PC-9 (cell line): ENCODE data around the gene TMEM163. TPM values are rescaled to one million over a fixed set of nuclear protein-coding genes. Genes with fewer than 3 reads are reported as not detected.

Experiments
- BruUV-seq: library from RNA; stranded (reverse); fragments of 400-500 nt; replicated peaks from 2 replicates; lab custom pipeline; 2021; lab: Mats Ljungman, UMichigan
- CTCF ChIA-PET: fragments of 300-600 bp; sonication (Branson Sonifier 250); formaldehyde crosslinking; loops from one replicate; lab custom pipeline; 2022; ENCODE audit warnings: antibody characterized with exemption; lab: Charles Lee
- POLR2A ChIA-PET: fragments of 300-600 bp; sonication (Branson Sonifier 250); formaldehyde crosslinking; loops from one replicate; lab custom pipeline; 2022; ENCODE audit warnings: antibody characterized with exemption; ENCODE audit not compliant: unreplicated experiment; lab: Charles Lee
- DNase-seq, 2 experiments: peaks; one replicate each; pipeline versions ENCODE4 v3.0.0 to v3.0.0-alpha.2; 2015 to 2022; ENCODE audit warnings: mixed read lengths in 1 of 2
- H2AFZ ChIP-seq: fragments of 200-600 bp; sonication (generic); 2 replicates; pipeline ENCODE4 v1.8.1; 2017; ENCODE audit warnings: antibody characterized with exemption
- H3F3A ChIP-seq: fragments of 200-600 bp; sonication (generic); 2 replicates; pipeline ENCODE4 v1.8.1; 2017; ENCODE audit warnings: antibody characterized with exemption, mild to moderate bottlenecking, low read depth; ENCODE audit not compliant: insufficient read depth
- H3K27ac ChIP-seq: fragments of 200-600 bp; sonication (generic); 2 replicates; pipeline ENCODE4 v1.6.1; 2016; ENCODE audit warnings: mixed run types
- H3K27me3 ChIP-seq: fragments of 200-600 bp; sonication (generic); 2 replicates; pipeline ENCODE4 v1.6.1; 2016; ENCODE audit warnings: low read depth, mixed run types; ENCODE audit not compliant: insufficient read depth
- H3K36me3 ChIP-seq: fragments of 200-600 bp; sonication (generic); 2 replicates; pipeline ENCODE4 v1.6.1; 2016; ENCODE audit warnings: low read depth, mixed run types
- H3K4me1 ChIP-seq: fragments of 200-600 bp; sonication (generic); replicated peaks from 2 replicates; pipeline ENCODE4 v1.6.1; 2016; ENCODE audit warnings: mixed run types; ENCODE audit not compliant: insufficient read depth
- H3K4me2 ChIP-seq: fragments of 200-600 bp; sonication (generic); 2 replicates; pipeline ENCODE4 v1.6.1; 2017; ENCODE audit warnings: mixed run types
- H3K4me3 ChIP-seq: fragments of 200-600 bp; sonication (generic); 2 replicates; pipeline ENCODE4 v1.6.1; 2016; ENCODE audit warnings: mixed run types
- H3K79me2 ChIP-seq: fragments of 200-600 bp; sonication (generic); 2 replicates; pipeline ENCODE4 v1.6.1; 2017; ENCODE audit warnings: low read depth, mixed run types
- H3K9me2 ChIP-seq: fragments of 200-600 bp; sonication (generic); 2 replicates; pipeline ENCODE4 v1.8.1; 2017; ENCODE audit warnings: mild to moderate bottlenecking; ENCODE audit not compliant: insufficient read depth
- H3K9me3 ChIP-seq: fragments of 200-600 bp; sonication (generic); 2 replicates; pipeline ENCODE4 v1.8.1; 2016; ENCODE audit warnings: low read depth; ENCODE audit not compliant: insufficient read depth
- H4K20me1 ChIP-seq: fragments of 200-600 bp; sonication (generic); 2 replicates; pipeline ENCODE4 v1.8.1; 2017; ENCODE audit not compliant: insufficient read depth
- CTCF ChIP-seq: fragments of 200-600 bp; sonication (generic); conservative IDR thresholded peaks from 2 replicates; pipeline ENCODE4 v1.6.1; 2017; ENCODE audit warnings: mixed run types, antibody characterized with exemption, mild to moderate bottlenecking, moderate library complexity
- EZH2 ChIP-seq: fragments of 200-600 bp; sonication (generic); IDR thresholded peaks from 2 replicates; pipeline ENCODE4 v1.8.0; 2017; ENCODE audit warnings: antibody characterized with exemption, low read depth
- intact Hi-C: fragments of 100-400 bp; cut with micrococcal nuclease; formaldehyde crosslinking; loops from one replicate; pipeline ENCODE4 v1.10.0; 2022; ENCODE audit not compliant: unreplicated experiment
- total RNA-seq: library from RNA; stranded (reverse); gene quantifications from 2 replicates; pipeline ENCODE4 v1.2.3, GENCODE V29; 2021

Gene TMEM163
- total RNA-seq, 1 experiment from 2014 or later = 1.4 TPM

DNA sequence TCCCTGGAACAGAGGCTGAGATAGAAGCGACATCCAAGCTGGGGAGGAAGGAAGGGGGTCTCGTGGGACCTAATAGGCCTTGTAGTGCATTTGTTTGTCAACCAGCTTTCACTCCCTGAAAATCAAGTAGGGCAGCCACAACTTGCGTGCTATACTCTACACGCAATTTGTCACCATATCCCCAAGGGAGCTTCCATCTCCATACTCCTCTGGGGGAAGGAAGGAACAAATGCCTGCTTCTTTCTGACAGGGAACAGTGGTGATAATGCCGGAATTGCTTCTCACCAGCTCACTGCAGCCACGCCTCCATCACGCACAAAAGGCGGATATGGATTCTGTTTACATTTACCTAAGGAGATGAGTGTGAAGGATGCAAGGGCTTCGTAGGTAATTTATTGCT, 213.4 kb downstream of the TMEM163 start:
- ChIA-PET CTCF (no interaction called here), POLR2A (no interaction called here)
- H3K9me3 ChIP-seq = no peaks in the 10 kb centered on the region
- no peaks in the 10 kb centered on the region for H3K79me2 ChIP-seq
- no TSS peak for BruUV-seq
- no peaks in the 10 kb centered on the region for H3K36me3 ChIP-seq
- DNase-seq = no peak
- no peak overlapping the region for H3K27ac ChIP-seq
- no peak overlapping the region for H3K4me3 ChIP-seq
- TF ChIP-seq EZH2 (no peak), CTCF (no peak)
- intact Hi-C loops = no loop called here
- H3K9me2 ChIP-seq = no peaks in the 10 kb centered on the region
- no peaks in the 10 kb centered on the region for H4K20me1 ChIP-seq
- H3K4me1 ChIP-seq = no peaks in the 10 kb centered on the region
- H3K4me2 ChIP-seq = no peak overlapping the region
- H2AFZ ChIP-seq = no peak overlapping the region
- H3F3A ChIP-seq = no peaks in the 10 kb centered on the region
- H3K27me3 ChIP-seq = no peaks in the 10 kb centered on the region

- Histone ChIP-seq H3K36me3 (no peaks in the 10 kb centered on the region), H3K79me2 (no peaks in the 10 kb centered on the region), H4K20me1 (no peaks in the 10 kb centered on the region), H3K4me3 (no peak overlapping the region), H3K27me3 (no peaks in the 10 kb centered on the region), H3K4me1 (no peaks in the 10 kb centered on the region), H3K4me2 (no peak overlapping the region), H3F3A (no peaks in the 10 kb centered on the region), H2AFZ (no peak overlapping the region), H3K27ac (no peak overlapping the region), H3K9me2 (no peaks in the 10 kb centered on the region), H3K9me3 (no peaks in the 10 kb centered on the region)
- no peak for DNase-seq
- POLR2A ChIA-PET = no interaction called here
- no TSS peak for BruUV-seq
- CTCF ChIA-PET = no interaction called here
- intact Hi-C loops = no loop called here
- TF ChIP-seq CTCF (no peak), EZH2 (no peak)
Measured at GRCh38 chr2:134504586-134505336, 214.0 kb downstream of the TMEM163 start.

DNA sequence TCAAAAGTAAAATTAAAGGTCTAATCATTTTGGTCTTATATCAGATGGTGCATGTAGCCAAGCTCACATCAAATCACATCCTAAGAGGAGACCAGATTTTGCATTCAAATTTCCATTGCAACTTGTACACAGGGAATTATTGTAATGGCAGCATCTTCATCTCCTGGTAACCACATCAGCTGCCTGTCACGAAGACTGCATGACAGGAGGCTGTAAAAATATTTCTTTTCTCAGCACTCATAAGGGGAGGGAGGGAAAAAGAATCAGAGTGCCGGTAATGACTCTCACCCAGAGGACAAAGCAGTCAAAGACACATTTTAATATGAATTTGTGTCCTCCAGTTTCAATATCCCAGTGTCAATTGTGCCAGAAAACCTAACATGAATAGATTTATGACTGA, 216.7 kb downstream of the TMEM163 start:
- TF ChIP-seq EZH2 = no peak
- no peak for TF ChIP-seq CTCF
- H3K27ac ChIP-seq = no peak overlapping the region
- no TSS peak for BruUV-seq
- no peaks in the 10 kb centered on the region for H3K27me3 ChIP-seq
- H3K4me3 ChIP-seq = no peak overlapping the region
- H3K9me2 ChIP-seq = no peaks in the 10 kb centered on the region
- H3K9me3 ChIP-seq = no peaks in the 10 kb centered on the region
- intact Hi-C loops = no loop called here
- no peaks in the 10 kb centered on the region for H3K79me2 ChIP-seq
- ChIA-PET CTCF (no interaction called here), POLR2A (no interaction called here)
- no peaks in the 10 kb centered on the region for H3K36me3 ChIP-seq
- H2AFZ ChIP-seq = no peak overlapping the region
- no peak overlapping the region for H3K4me2 ChIP-seq
- DNase-seq = no peak
- no peaks in the 10 kb centered on the region for H4K20me1 ChIP-seq
- no peaks in the 10 kb centered on the region for H3F3A ChIP-seq
- no peaks in the 10 kb centered on the region for H3K4me1 ChIP-seq
